Measurements from ENCODE around the gene AR.
"Not testable (repeated sequence)": the region's sequence is repeated elsewhere in the genome, so short reads cannot be mapped to it uniquely, and the experiment has no call there.

Gene AR

DNA sequence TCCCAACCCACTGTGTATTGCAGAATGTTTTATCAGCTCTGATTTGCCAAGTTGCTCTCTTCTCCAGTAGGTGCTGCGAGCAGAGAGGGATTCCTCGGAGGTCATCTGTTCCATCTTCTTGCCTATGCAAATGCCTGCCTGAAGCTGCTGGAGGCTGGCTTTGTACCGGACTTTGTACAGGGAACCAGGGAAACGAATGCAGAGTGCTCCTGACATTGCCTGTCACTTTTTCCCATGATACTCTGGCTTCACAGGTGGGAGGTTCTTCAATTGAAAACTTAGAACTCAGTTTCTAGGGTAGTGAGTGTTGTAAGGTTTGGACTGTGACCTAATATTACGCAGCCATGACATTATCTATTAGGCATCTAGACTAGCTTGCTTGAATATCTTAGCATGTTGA, 24.9 kb downstream of the AR start:
- DNase-seq, result no peak

DNA sequence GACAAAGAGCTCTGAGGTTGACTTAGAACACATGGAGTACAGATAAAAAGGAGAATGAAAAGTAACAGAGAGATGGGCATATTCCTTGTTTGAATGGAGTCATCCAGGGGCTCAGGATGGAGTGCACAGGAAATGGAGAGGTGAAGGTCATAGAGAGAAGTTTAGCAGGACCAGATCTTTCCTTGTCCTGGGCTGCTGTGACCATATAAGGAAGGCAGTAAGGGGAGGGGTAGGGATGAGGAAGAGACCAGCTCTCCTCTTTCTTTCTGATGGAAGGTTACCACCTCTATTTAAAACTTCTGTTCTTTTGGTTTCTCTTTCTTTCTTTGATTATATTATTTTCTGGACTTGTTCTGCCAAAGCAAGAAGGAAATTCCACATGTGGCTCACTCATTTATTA, 27.0 kb downstream of the AR start:
- no peak for DNase-seq

DNA sequence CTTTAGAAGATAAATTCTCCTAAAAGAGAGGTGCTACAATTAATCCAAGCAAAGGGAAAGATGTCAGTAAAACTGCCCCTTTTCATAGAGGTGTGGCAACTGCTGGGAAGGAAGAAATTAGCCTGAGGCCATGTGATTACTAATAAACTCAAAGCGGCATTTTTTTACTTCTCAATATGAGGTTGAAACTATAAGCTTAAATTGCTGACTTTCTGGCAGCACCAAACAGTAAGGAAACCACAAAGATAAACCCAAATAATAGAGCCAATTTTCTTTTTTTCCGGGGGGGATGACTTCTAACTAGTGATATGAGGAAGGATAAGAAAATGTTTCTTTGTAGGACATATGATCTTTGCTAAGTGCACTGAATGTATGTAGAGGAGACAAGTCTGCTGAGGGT, 30.9 kb downstream of the AR start:
- DNase-seq, result no peak

DNA sequence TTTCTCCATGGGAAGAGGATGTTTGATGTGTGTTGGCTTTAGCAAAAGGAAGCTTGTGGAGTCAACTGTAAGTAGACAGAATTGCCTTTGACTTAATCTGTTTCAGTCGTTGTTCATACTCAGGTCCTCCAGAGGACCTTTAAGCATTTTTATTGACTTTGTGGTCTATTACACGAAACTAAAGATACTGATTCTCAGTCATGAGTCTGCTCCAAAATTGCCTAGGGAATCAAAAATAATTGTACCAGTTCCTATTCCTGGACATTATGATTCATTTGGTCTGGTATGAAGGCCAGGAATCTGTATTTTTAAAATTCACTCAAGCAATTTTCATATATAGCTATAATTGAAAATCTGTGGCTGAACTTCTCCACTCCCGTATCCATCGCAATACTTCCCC, 38.6 kb downstream of the AR start:
- no peak for DNase-seq

DNA sequence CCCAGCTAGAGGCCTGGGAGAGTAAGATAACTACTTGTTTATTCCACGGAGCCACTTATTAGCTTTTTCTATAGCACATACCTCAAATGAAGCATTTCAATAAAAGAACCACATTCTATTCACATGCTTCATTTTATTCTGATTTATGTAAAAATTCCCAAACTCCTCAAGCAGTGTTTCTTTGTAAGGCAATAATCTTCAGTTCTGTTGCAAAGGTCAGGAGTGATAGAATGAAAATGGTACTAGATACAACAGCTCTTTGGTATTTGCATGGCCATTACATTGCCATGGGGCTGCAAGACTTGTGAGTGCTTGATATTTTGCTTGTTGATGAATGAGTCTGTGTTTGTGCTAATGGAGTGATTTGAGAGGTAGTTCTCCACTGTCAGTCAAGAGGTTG, 39.4 kb downstream of the AR start:
- no peak for DNase-seq

DNA sequence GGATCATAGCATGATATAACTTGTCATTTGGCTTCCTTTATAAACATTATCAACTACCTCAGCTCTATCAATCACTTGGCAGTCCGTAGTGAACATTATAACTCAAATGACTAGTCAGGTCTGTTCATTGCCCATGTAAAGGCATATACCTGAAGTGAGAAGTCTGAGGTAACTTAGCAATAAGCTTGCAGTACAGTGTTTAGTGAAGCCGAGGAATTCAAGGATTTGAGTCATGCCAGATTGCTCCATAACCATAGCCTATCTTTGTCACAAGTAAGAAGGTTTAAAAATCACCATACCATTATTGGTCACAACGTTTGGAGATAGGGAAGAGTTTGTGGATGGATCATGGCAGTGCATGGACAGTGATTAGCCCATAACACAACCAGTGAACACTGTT, 41.6 kb downstream of the AR start:
- DNase-seq, result no peak

DNA sequence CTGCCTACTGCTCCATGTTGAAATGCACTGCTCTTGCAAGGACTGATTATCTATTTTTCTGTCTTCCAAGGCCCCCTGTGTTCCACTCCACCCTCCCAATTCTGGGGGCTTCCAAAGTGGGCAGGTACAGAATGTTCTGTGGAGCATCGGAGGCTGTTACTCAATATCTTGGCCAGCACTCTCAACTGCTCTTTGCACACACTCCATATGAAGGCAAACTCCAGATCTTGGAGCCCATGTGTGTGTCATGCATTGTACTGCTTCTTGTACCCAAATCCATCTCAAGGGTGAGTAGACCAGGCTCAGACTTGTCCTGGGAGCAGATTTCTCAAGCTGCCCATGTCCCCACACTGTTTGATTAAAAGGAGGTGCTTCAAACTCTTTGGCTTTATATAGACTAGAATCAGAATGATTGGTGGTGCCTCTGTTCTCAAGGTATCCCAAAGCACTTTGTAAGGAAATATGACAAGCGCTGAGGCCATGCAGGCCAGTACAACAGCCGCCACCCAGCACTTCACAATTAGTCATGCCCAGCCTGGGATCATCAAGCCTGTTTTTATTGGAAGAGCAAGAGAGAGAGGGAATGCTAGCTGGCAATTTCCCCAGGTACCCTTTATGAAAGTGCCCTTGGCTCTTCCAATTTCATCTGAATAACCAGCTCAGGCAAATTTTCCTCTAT, 44.3 kb downstream of the AR start:
- no peak for DNase-seq

DNA sequence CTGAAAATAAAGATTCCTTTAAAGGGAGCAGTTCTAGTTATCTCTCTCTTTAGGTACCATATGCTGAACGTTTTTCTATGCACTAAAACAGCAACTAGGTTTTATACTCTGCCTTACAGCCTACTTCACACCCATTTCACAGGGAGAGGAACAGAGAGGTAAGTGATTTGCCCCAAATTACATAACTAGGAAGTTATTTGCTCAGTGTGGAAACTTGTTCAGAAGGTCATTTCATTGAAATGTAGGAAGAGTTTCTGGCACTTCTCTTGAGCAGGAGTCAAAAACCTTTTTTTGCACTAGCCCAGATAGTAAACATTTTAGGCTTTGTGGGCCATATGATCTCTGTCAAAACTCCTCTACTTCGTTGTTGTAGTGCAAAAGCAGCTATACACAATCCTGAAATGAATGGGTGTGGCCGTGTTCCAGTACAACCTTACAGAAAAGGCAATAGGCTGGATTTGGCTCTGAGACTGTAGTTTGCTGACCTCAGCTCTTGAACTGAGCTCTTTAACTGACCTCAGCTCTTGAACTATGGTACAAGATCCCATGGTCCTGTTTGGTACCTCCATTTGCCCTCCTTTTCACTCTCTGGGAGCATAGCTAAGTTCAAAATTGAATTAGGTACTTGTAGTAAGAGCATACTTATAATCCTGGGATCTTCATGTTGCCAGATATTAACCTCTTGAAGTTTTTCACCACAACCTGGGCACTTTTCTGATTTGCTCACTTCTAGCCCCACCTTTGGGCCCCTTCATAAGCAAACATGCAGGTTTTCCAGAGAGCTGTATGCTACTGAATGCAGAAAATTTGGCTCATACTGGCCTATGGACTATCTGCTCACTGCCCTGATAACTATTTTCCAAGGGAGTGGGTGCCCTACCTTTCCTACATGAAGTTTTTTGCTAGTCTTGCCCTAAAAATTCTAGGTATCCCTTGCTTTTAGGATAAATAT, 53.3 kb downstream of the AR start:
- no peak for DNase-seq

DNA sequence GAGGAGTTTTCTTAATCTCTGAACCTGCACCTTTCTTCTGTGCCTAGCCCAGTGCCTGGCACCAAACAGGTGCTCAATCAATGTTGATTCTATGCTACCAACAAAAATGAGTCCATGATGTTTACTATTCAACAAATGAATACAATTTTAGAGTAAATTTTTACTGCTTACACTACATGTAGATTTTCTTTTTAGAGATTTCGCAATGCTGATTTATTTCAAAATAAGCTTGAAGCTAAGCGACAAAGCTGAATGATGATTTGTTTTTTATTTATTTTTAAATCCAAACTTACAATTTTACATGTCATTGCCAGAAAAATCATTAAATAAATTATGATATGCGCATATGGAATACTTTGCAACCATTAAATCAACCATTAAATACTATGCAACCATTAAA, 55.7 kb downstream of the AR start:
- DNase-seq, result no peak

DNA sequence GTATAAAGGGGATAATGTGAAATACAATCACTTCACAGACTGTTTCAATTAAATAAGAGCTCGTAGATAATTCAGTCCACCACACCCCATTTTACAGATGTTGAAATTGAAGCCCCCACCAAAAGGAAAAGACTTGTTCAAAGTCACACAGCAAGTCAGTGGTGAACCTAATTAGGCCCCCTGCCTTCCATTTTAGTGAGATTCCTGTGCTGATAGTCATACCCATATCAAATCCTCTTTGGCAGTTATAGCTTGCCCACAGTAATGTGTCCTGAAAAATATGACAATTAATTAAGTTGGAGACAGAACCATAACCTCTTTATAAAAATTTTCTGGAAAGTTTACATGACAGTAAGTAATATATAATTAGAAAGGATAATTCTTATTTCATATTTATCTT, 58.0 kb downstream of the AR start:
- no peak for DNase-seq

DNA sequence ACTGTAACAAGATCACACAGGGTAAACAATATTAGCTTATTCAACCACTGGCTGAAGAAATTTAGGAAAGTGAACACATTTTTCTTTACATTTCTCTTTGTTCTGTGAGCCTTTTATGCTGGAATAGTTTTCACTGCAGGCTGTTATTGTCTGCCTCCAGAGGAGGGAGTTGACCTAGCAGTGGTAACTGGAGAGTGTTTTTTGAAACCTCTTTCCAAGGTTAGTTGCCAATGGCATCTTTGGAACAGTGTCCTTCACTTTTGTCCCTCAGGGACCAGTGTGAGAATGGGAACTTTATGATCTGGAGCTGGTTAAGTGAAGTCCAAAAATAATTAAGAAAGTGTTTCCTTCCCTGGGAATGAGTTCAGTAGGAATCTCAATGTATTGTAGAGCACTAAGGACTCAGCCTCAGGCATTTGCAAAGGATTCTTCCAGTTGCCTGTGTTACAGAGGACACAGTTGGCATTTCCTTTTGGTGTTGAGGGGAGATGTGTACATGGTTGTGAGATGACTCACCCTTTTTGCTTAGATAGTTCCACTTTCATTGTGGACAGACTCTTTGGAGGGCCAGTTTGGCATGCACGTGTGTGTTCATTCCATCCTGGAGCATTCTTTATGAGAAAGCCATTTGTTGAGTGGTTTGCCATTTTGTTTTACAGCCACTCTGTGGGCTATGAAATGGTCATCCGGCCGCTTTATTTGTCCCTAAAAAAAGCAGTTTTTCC, 61.3 kb downstream of the AR start:
- DNase-seq, result no peak

DNA sequence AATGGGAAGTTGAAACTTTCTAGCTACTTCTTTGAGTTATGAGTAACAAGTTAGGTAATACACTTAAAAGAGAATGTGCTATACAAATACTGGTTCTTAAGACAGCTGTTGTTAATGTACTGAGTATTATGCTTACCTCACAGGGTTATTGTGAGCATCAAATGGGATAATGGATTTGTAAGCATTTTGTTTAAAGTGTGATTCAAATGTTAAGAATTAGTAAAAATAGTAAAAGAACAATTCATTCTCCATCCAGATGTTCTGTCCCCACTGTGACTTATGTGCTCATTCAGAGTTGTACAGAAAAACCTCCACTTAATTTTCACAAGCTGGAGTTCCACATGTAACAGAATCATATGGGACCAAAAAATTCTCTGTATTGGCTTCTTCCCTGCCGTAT, 63.6 kb downstream of the AR start:
- no peak for DNase-seq

DNA sequence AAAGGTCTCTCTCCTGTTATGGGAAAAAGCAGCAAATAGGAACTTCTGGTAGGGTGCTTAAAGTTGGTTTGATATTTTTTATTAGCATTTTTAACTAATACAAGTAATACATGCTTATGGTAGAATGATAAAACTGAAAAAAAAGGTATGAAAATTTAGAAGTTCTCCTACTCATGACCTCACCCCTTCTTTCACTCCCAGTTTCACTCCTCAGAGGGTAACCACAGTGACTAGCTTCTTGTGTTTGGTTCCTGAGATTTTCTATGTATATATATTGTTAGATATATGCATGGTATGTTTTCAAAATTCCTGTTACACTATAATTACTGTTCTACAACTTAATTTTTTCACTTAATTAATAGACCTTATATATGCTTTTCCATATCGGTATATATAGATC, 66.5 kb downstream of the AR start:
- no peak for DNase-seq

DNA sequence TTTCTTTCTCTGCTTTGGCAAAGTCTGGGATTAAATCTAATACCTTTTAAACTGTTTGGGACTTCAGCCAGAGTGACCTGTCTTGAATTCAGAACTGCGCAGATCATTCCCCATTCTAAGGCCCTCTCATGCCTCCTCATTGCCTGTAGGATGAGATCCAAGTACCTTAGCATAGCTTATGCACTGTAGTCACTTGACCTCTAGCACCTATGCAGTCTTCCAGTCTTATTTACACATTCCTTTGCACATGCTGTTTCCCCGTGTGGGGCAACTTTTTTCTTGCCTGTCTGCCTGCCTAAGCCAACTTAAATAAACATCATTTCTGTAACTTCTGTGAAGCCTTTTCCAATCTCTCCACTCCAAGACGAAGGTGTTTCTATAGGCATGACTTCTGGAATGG, 68.4 kb downstream of the AR start:
- DNase-seq, result no peak

DNA sequence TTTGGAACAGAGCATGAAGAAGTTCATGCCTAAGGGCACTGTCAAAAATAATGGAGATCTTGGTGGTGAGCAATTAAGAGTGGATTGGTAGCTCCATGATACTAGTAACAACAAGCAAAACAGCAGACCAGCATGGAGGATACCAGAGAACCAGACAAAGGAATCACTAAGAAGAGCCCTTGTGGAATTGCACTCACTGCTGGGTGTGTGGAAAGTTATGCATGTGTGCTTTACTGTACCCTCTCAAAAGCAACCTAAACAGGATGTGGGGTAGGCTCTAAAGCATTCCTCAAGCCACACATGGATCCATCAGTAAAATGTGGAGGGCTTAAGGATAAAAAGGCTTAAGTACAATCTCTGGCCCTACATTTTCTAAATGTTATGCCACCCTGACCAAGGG, 69.5 kb downstream of the AR start:
- no peak for DNase-seq

DNA sequence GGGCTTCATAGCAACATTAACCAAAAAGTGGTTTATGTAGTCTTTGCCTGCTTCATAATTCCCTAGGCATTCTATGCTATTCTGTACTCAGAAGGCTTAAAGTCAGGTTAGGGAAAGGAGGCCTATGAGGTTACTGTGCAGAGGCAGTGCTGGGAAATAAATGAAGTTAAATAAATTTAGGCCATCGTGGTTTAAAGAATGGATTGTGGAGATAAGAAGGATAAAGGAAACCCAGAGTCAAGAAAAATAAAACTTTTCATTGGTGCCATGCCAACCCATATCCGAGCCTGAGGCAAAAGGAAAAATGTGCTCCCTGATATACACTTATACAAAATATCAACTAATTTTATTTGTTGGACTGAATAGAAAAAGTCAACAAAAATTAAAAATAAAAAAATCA, 70.2 kb downstream of the AR start:
- no peak for DNase-seq

DNA sequence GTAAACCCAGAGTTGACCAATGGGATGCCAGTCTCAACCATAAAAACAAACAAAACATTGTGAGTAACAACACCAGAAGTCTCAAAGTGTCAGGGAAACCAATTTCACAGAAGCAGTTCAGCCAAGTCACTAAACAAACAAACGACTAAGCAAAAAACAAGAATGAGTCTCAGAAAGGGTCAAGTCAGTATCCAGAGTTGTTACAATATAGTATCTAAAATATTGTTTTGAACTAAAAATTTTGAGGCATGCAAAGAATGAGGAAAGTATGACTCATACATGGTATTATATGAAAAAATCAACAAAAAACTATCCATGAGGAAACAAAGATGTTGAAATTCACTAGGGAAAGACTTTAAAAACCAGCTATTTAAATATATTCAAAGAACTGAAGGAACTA, 70.6 kb downstream of the AR start:
- no peak for DNase-seq

DNA sequence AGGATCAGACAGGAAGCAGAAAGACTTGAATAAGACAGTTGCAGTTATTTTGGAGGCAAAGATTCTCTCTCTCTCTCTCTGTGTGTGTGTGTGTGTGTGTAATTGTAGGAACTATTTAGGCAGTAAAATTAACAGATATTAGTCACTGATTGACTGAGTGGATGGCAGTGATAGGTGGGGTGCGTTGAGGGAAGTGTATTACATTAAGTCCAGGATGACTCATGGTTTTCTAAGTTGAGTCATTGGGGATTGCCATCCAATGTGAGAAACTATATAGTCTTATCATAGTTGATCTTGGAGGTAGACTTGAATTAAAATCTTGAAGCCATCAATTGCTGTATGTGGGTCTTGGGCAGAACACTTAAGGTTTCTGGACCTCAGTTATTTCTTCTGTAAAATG, 75.4 kb downstream of the AR start:
- DNase-seq, result no peak

DNA sequence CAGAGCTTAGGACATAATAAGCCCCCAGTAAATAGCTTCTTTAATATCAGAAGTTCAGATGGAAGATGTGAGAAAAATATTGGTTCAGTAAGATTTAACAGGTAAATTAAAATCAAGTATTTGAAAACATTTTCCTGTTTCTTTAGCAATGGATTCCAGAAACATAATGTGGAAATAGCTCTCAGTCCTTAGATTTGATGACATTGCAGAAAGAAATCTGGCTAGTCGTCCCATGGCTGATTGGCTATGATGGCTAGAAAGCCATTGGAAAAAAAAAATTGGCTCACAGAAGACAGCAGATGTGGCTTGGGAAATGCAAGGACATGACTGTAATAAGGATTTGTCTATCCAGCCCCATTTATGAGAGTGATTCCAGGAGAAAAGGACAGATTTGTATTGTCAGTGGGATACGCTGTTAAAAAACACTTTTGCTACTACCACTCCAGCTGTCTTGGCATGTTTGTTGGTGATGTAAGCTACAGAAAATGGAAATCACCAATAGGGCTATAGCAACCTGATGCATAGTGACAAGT, 78.3 kb downstream of the AR start:
- DNase-seq, result no peak

DNA sequence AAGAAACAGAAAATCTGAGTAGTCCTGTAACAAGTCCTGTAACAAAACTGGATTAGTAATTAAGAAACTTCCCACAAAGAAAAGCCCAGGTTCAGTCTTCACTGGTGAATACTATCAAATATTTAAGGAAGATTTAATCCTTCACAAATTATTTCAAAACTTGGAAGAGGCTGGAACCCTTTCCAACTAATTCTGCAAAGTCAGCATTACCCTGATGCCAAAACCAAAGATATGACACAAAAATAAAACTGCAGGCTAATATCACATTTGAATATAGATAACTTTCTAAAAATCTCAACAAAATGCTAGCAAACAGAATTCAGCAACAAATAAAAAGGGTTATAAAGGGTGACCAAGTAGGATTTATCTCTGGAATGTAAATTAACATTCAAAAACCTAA, 80.5 kb downstream of the AR start:
- DNase-seq, result no peak

DNA sequence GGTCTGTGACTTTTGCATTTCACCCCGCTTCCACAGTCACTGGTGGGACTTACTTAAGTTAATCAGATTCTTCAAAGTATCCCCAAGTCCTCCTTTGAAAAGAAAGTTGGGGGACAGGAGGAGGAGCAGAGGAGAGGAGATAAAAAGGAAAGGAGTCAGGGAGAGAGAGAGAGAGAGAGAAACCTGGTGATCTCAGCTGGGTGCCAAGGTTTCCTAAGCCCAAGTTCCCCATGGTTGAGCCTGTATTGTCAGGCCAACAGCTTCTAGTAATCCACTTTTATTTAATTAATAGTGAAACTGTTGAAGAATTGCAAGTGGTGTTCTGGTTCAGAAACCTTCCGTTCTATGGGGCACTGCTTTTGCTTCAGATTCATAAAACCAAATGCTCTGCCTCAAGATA, 91.6 kb downstream of the AR start:
- no peak for DNase-seq

DNA sequence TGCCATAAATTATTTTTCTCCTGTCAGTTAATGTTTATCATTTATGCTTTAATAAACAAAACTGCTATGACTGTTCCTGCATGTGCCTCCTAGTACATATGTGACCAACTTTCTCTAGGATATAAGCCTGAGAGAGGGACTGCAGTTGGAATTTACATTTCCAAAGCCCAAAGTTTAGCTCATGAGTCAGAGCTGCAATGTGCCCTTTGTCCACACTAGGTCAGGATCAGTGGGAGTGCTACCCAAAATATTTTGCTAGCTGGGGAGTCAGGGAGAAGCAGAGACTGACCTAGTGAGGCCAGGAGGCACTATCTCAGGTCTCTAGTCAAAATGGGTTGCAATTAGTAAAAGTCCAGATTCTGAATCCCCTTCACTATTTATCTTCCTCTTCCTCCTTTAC, 92.7 kb downstream of the AR start:
- DNase-seq, result no peak

DNA sequence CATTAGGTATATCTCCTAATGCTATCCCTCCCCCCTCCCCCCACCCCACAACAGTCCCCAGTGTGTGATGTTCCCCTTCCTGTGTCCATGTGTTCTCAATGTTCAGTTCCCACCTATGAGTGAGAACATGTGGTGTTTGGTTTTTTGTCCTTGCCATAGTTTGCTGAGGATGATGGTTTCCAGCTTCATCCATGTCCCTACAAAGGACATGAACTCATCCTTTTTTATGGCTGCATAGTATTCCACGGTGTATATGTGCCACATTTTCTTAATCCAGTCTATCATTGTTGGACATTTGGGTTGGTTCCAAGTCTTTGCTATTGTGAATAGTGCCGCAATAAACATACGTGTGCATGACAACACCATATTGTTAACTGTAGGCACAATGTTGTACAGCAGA, 93.5 kb downstream of the AR start:
- DNase-seq, result not testable (repeated sequence)

Measured in C1 segment of cervical spinal cord (tissue), 14 donors.